HG03432 (cell line): ENCODE measurements around the gene CDA.

ENCODE experiments used
- ATAC-seq: cut with Tn5 transposase; IDR thresholded peaks from one replicate; pipeline ENCODE4 v1.9.1; 2021; ENCODE audit warnings: mild to moderate bottlenecking, moderate library complexity; ENCODE audit not compliant: unreplicated experiment

The CDA gene

GRCh38 chr1:20588634-20589225 lies at the start of gene CDA:
TSS of gene CDA (plus strand) at chr1:20589097. CDS start at chr1:20589130, 33 bp downstream.
- ATAC-seq = no peak

GRCh38 chr1:20540281-20540680 lies 48.6 kb upstream of the CDA start:
- no peak for ATAC-seq

- ATAC-seq = no peak
Observed at GRCh38 chr1:20546637-20547036, 42.3 kb upstream of the CDA start.

GRCh38 chr1:20551161-20551560 lies 37.7 kb upstream of the CDA start:
- no peak for ATAC-seq

GRCh38 chr1:20551945-20552727 lies 36.8 kb upstream of the CDA start, which contains the start of gene FAM43B:
TSS of gene FAM43B (plus strand) at chr1:20552573. CDS start at chr1:20552974, 401 bp downstream.
- no peak for ATAC-seq

GRCh38 chr1:20552728-20553445 lies 36.0 kb upstream of the CDA start:
- ATAC-seq = no peak

- no peak for ATAC-seq
Observed at GRCh38 chr1:20555025-20555757, 33.7 kb upstream of the CDA start.

- ATAC-seq = no peak
Observed at GRCh38 chr1:20555758-20556120, 33.2 kb upstream of the CDA start.

GRCh38 chr1:20558191-20558590 lies 30.7 kb upstream of the CDA start:
- ATAC-seq = no peak

GRCh38 chr1:20560966-20561365 lies 27.9 kb upstream of the CDA start:
- no peak for ATAC-seq

- ATAC-seq = no peak
Observed at GRCh38 chr1:20565234-20565633, 23.7 kb upstream of the CDA start.

GRCh38 chr1:20569523-20570098 lies 19.3 kb upstream of the CDA start:
- ATAC-seq = no peak

- ATAC-seq = no peak
Observed at GRCh38 chr1:20571427-20571826, 17.5 kb upstream of the CDA start.

GRCh38 chr1:20573987-20574386 lies 14.9 kb upstream of the CDA start:
- no peak for ATAC-seq

GRCh38 chr1:20574686-20575540 lies 14.0 kb upstream of the CDA start:
- ATAC-seq = no peak

- ATAC-seq = no peak
Observed at GRCh38 chr1:20575541-20576336, 13.2 kb upstream of the CDA start.

GRCh38 chr1:20578062-20578461 lies 10.8 kb upstream of the CDA start:
- ATAC-seq = no peak

GRCh38 chr1:20578721-20579395 lies 10.0 kb upstream of the CDA start:
- no peak for ATAC-seq

- ATAC-seq = no peak
Observed at GRCh38 chr1:20584890-20585289, 4.0 kb upstream of the CDA start.
